ENCODE results near the gene THRSP.
"Not testable (repeated sequence)": the region's sequence is repeated elsewhere in the genome, so short reads cannot be mapped to it uniquely, and the experiment has no call there.

GRCh38 chr11:78059749-78060328 lies 3.8 kb upstream of the THRSP start:
- not testable (repeated sequence) for TF ChIP-seq CTCF, POLR2A (IDR thresholded peaks at IDR 0.05)
